H54 (cell line): ENCODE results near the gene FAM234A.
A peak's percentile ranks its signal among the peaks of the same experiment; 100 is the strongest.

Experiments used
- DNase-seq: peaks from one replicate; pipeline ENCODE4 v3.0.0; 2011; ENCODE audit warnings: low spot score, mixed read lengths; ENCODE audit not compliant: insufficient read length
- FAIRE-seq: peaks from 3 replicates; lab custom pipeline; 2011; peaks lifted over from hg19 to GRCh38; lab: Jason Lieb, UNC
- POLR2A ChIP-seq: IDR thresholded peaks from 2 replicates; pipeline ENCODE4 v1.6.1; 2011; ENCODE audit warnings: low read depth, mild to moderate bottlenecking, low read length

FAM234A gene

DNA sequence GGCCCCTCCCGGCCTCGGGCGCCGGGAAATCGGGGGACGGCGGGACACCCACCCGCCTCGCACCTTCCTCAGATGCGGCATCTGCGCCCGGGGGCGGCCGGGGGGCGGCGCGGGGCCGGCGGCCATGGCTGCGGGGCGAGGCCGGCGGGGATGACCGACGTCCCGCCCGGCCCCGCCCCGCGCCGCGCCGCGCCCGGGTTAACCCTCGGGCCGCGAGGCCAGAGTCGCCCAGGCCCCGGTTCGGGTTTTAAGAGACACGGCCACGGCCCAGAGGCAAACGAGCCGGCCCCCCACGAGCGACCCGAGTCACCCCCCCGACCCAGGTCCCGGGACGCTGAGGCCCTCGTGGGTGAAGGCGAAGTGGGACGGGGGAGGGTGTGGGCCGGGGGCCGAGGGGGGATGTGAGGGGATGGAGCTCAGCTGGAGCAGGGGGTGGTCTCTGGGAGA is 41.2 kb downstream of the FAM234A start, which contains the start of gene RGS11:
Gene RGS11, minus strand, starts transcription at position 159 of the 447 bp plus-strand sequence. Its CDS starts 33 bp downstream, at position 126.
- no peak for DNase-seq
- no peak for FAIRE-seq
- no peak for TF ChIP-seq POLR2A

DNA sequence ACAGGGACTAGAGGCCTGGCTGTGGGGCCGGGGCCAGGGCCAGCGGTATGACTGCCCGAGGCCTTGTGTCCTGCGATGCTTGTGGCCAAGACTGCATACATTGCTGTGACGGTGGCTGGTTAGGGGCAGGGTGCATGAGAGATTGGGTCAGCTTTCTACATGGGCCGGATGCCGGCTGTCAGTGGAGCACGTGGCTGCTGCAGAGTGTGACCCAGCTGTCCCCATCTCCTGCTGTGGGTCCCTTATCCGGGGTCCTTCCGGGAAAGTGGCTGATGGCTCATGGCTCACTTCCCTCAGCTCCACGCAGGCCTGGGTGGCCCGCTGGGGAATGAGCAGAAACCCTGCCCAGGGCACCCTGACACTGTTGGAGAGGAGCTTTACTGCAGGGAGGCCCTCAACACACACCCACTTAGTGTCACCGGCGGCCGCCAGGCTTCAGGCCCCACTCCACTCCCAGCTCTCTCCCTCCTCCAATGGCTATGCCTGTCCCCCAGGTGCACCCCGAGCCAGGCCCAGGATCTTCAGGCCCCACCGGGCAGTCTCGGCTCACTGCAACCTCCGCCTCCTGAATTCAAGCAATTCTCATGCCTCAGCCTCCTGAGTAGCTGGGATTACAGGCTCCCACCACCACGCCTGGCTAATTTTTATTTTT is 41.9 kb downstream of the FAM234A start:
- no peak for DNase-seq
- no peak for FAIRE-seq
- no peak for TF ChIP-seq POLR2A

DNA sequence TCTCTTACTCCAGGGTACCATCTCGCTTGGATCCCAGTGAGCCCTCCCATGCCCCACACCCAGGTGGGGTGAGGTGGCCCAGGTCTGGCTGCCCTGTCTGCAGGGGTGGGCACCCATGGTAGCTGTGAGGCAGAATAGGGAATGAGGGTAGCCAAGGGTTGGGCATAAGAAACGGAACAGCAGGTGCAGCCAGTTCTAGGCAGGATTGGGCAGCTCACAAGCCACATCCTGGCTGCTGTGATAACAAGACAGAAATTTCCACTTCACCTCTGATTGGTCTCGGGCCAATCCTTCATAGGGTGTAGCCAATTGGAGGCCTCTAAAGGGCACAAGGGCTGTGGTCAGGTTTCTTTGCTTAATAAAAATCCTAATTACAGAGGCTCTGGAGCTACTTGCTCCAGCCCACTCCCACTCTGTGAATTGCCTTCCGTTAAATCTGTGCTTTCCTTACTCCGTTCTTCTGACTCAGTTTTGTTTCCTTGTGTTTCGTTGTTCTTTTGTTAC is 44.3 kb downstream of the FAM234A start:
- DNase-seq, result peak; percentile 92
- TF ChIP-seq POLR2A, result no peak
- FAIRE-seq, result peak; percentile 80

DNA sequence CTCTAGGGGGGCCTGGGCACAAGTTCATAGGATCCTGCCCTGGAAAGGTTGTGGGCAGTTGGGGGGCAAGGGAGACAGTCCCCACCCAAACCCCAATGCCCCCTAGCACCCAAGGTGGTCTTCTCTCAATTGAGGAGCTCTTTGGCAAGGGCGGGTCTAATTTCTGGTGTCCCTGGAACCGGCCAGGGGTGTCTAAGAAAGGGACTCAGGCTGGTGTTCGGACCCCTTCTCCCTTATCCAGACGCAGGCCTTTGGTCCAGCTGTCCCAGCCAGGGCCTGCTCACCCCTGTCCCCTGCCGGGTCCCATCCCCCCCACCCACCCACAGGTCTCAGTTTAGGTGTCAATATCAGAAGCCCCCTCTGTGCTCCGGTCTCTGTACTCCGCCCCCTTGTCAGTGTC is 44.9 kb downstream of the FAM234A start:
- TF ChIP-seq POLR2A, result no peak
- FAIRE-seq (no peak), DNase-seq (no peak)

DNA sequence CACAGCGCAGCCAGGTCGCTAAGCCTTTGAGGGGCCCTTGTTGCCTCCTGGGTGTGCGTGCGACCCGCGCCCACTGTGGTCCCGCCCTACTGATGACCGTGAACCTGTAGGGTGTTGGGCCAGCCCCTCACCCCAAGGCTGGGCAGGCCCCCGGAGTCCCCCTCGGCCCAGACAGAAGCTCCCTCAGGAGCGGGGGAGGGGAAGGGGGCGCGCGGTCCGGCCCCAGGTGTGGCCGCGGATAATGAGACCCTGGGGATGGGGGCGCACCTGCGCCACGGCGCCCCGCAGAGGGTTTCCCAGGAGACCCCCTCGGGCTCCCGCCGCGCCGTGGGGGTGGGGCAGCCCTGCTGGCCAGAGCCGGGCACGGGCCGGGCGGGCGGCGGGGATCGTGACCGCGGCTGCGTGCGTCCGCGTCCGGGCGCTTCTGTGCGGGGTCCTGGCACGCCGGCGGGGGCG is 45.4 kb downstream of the FAM234A start:
- DNase-seq (no peak), FAIRE-seq (no peak)
- no peak for TF ChIP-seq POLR2A

DNA sequence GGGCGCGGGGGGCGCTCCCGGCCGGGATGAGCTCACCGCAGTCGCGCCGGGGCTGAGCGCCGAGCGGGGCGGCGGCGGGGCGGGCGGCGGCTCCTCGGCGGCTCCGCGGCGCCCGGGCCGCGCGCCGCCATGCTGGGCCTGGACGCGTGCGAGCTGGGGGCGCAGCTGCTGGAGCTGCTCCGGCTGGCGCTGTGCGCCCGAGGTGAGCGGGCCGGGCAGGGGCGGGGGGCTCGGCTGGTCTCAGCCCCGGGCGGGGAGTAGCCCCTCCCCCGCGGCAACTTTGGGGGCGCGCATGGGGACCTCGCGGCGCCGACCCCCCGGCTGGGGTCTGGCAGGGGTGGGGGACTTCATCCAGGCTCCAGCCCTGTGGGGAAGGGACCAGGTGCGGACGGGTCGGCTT is 45.9 kb downstream of the FAM234A start, which contains the start of gene ARHGDIG:
Gene ARHGDIG, plus strand, starts transcription at position 40 of the 400 bp plus-strand sequence. Its CDS starts 90 bp downstream, at position 130.
- FAIRE-seq (no peak), DNase-seq (no peak)
- no peak for TF ChIP-seq POLR2A

DNA sequence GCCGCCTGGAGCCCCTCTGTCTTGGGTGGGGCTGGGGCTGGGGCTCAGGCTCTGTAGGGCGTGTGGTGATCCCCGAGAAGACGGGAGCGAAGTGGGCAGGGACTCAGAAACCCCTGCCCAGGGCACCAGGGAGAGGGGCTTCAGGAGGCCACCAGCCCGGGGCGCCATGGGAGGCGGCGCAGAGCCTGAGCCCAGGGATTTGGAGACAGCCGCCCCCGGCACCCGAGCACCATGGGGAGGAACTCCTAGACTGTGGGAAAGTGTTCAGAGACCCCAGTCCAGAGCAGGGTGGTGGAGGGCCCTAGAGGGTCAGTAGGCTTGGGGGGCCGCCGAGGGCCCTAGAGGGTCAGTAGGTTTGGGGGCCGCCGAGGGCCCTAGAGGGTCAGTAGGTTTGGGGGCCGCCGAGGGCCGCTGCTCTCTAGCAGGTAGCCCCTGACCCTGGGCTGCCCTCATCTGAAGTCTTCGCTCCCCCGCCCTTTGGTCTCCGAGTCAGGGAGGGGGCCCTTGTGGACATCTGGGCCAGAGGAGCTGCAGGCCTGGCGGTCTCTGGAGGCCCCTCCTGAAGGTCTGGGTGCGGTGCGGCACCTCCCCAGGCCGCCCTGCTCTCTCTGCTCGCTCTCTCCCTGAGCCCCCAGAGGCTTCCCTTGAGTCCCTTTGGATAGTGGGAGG is 46.5 kb downstream of the FAM234A start:
- no peak for FAIRE-seq
- no peak for DNase-seq
- no peak for TF ChIP-seq POLR2A

DNA sequence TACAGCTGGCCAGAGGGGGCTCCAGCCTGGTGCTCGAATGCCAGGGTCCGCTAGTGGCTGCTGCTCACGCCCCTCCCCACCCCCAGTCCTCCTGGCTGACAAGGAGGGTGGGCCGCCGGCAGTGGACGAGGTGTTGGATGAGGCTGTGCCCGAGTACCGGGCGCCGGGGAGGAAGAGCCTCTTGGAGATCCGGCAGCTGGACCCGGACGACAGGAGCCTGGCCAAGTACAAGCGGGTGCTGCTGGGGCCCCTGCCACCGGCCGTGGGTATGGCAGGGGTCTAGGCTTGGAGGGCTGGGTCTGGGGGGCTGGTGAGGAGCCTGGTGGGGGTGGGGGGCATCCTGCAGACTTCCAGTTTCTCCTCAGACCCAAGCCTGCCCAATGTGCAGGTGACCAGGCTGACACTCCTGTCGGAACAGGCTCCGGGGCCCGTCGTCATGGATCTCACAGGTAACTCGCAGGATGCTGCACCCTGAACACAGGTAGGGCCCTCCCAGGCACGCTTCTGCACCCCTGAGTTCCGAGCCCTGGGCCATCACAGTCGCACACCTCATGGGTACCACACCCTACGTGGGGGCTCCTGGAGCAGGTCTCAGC is 47.1 kb downstream of the FAM234A start:
- no peak for DNase-seq
- TF ChIP-seq POLR2A, result no peak
- no peak for FAIRE-seq

DNA sequence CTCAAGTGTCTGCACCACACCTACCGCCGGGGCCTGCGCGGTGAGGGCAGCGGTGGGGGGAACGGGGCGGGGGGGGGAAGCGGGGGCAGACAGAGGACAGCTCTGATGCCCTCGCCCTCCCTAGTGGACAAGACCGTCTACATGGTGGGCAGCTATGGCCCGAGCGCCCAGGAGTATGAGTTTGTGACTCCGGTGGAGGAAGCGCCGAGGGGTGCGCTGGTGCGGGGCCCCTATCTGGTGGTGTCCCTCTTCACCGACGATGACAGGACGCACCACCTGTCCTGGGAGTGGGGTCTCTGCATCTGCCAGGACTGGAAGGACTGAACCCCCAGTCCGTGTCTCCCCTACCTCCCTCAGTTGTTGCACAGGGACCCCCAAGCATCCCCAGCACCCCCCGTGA is 47.9 kb downstream of the FAM234A start:
- FAIRE-seq (no peak), DNase-seq (no peak)
- TF ChIP-seq POLR2A, result no peak

DNA sequence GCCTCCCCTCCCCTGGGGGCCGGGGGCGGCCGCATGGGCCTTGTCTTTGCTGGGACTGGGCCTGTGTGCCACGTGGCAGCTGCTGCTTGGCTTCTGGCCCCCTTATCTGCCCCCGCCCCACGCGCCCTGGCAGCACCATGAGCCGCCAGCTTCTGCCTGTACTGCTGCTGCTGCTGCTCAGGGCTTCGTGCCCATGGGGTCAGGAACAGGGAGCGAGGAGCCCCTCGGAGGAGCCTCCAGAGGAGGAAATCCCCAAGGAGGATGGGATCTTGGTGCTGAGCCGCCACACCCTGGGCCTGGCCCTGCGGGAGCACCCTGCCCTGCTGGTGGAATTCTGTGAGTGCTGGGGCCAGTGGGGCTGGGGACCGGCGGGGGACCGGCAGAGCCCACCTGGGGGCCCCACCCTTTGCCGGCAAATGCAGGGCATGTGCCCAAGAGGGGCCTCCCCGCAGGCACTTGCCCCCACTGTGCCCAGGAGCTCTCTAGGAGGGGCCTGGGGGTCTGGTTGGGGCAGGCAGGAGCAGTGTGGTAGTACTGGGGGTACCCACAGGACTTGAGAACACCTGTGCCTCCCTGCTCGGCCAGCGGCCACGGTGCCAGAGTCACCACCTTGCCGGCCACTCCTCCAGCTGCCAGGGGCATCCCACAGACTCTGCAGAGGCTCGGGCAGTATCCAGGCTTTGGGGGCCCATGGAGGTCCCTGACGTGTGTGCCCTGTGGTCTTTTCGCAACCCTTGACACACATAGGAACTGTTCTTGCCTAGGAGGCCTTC is 48.6 kb downstream of the FAM234A start, which contains the start of gene PDIA2:
Gene PDIA2, plus strand, starts transcription at position 132 of the 773 bp plus-strand sequence. Its CDS starts 6 bp downstream, at position 138.
- no peak for TF ChIP-seq POLR2A
- no peak for FAIRE-seq
- no peak for DNase-seq

DNA sequence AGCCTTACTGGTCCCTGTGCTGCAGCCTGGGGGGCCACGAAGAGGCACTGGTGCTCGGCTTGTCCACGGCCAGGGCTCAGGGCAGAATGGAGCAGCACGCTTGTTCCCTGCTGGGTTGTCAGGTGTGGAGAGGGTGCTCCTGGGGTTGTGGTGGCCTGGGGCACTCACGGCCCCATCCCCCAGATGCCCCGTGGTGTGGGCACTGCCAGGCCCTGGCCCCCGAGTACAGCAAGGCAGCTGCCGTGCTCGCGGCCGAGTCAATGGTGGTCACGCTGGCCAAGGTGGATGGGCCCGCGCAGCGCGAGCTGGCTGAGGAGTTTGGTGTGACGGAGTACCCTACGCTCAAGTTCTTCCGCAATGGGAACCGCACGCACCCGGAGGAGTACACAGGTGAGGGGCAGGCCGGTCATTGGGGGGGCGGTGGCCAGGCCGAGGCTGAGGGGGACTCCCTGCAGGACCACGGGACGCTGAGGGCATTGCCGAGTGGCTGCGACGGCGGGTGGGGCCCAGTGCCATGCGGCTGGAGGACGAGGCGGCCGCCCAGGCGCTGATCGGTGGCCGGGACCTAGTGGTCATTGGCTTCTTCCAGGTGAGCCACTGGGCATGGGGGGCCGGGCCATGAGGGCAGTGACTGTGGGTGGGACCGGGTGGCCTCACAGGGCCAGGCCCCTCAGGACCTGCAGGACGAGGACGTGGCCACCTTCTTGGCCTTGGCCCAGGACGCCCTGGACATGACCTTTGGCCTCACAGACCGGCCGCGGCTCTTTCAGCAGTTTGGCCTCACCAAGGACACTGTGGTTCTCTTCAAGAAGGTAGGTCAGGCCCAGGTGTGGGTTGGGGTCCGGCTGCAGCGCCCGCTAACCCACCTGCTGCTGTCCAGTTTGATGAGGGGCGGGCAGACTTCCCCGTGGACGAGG is 49.8 kb downstream of the FAM234A start:
- no peak for TF ChIP-seq POLR2A
- DNase-seq (no peak), FAIRE-seq (no peak)
